NCI-H1930 (cell line): Measurements from ENCODE around the gene MTMR3.

Experiments
- DNase-seq, 2 experiments: peaks; one replicate each; lab custom pipeline; 2025; lab: John Stamatoyannopoulos, UW

MTMR3 gene

DNA sequence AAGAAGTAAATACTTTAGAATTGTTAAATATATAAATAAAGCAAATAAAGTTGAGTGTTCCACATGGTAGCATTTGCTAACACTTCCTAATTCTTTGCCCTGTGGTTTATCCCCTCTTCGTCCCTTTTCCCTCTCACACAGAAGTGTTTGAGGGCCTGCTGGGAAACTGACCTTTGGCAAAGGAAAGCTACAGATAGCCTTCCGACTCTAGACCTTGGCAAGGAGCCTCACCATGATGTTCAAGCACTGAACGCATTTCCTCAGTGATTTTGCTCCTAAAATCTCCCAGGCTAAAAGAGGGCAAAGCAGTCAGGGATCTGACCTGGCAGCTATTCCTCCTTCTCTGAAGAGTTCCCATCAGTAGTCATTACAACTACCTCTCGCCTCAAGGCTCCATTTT, 144.8 kb downstream of the MTMR3 start:
- DNase-seq, result no peak

DNA sequence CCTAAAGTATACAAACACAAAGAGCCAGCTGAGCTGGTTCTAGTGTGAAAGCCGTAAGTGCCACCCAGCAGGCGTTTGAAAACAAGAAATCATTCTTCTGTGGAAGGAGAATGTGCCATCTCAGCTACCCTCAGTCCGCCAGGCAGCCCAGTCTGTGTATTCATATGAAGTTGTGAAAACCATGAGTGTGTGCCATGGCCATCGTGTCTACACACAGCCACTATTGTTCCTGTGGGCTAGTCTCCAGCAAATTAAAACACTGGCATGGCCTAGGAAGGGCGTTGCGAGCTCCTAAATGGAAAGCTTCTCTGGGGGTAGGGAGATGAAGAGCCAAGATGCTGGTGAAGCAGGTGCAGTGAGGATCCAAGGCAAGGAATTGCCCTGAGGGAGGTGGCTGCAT, 145.8 kb downstream of the MTMR3 start:
- DNase-seq, result no peak

DNA sequence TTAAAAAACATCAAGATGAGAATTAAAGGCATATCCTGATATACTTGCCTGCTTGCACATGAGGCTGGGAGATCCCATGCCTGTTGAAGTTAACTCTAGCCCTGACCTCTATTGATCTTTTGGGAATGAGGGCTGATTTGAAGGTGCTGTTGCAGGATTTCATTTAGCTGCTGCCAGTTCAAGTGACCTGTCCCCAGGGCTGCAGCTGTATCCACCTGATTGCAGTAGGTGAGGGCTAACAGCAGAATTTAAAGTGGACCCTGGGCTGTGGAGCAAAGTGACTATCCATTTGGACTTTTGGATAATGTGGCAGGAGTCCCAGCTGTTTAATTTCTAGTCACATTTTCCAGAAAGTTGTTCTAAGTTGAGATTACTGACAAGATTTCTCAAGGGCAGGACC, 146.5 kb downstream of the MTMR3 start:
- DNase-seq, result no peak

DNA sequence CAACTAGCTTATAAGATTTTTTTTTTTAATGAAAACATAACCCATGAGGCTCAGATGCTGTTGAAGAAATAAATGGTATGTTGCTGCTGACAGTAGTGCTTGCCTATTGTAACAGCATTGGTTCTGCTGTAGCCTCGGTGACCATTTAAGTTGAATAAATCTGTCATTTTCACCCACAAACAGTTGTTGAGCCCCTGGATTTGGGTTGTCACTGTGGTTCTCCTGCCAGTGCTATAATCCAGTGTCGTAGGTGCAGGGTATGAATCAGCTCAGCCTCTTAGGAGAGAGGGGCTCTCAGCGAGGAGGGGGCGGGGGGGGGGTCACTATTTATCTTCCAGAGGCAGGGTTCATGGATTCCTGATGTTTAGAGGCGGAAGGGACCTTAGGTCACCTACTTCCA, 147.4 kb downstream of the MTMR3 start:
- no peak for DNase-seq

DNA sequence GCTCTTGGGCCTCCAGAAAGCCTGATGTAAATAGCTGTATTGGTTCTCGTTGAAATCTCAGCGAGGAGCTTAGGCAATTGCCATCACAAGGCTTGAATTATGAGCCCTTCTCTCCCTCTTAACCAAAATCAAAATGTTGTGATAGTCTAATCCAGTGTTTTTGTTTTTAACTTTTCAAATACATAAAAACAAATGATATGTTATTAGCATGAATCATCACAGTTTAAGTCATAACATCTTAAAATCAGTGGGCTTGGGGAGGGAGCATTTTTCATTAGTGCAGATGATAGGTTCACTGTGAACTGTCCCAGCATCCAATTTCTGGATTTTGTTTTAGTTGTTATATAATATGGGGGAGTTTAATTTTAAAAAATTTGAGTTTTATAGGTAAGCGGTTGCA, 148.4 kb downstream of the MTMR3 start:
- no peak for DNase-seq

DNA sequence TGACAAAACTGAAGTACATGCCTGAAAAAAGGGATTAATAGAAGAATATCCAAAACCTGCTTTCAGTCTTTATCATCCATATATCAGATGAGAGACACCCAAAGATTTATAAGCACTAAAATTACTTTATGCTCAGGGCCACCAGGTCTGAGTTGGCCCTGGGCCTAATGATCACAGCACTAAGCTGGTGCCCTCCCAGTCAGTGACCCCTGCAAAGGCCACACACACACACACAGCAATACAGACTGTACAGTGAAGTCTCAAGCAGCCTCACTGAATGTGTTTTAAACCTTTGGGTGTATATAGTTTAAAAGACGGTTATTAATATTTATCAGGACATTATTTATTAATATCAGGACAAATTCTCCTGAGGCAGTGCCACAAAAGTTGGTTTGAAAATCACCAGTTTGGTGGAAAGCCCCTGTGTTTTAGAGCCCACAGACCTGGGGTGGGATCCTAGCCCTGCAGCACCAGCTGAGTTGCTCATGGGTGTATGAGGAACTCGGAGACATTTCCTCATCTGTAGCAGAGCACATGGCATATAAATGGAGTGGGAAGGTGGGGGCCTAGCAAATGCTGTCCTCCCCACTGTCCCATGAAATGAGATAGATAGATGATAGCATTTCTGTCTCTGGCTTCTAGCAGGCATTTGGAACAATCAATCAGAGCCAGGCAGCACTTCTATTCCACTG, 148.9 kb downstream of the MTMR3 start:
- DNase-seq, result no peak

DNA sequence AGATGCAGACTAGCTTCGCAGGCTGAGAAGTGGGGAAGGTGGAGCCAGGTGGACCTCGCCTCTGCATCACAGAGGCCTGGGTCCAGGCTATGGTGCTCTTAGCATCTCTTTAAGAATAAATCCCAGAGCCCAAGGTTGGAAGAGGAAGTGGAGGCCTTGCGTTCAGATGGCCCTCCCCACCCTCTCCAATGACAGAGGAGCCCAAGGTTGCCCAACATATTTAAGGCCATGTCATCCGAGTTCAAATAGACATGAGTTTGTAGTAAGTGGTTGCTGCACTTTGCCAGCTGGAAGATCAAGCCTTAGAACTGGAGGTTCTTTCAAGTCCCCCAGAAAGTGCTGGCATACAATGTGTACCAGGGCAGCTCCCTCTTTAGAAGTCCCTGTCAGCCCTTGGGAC, 150.2 kb downstream of the MTMR3 start:
- DNase-seq, result no peak

DNA sequence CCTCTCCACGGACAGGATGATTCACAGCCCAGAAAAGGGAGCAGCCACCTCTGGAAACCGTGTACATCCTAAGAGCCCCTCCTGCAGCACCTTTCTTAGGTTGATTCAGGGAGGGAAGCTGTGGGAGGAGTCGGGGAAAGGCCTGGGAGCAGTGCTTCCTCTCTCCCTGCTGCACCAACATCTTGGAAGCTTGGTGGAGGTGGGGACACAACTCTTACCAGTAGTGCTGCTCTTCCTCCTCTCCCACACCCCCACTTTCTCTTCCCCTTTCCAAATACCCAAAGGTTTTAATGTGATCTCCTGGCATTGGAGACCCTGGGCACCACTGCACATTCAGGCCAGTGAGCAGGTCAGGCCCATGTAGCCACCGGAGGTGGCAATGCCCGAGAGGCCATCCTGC, 150.9 kb downstream of the MTMR3 start:
- DNase-seq, result no peak

DNA sequence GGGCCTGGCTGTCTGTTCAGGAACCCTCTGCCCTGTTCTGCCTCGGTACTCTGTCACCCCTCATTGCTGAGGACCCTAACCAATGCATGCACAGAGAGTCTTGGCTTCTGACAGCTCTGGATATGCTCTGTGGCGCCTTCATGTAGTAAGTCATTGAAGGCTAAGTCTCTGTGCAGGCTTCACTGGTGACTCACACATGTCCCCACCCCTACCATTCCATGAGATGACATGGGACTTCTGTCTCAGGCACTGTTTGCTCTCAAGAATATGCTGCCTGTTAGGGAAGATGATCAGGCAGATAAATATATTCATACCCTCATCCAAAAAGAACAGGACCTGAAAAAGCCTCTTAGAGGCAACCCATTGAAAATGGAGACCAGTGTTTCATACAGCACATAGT, 153.7 kb downstream of the MTMR3 start:
- DNase-seq, result no peak

DNA sequence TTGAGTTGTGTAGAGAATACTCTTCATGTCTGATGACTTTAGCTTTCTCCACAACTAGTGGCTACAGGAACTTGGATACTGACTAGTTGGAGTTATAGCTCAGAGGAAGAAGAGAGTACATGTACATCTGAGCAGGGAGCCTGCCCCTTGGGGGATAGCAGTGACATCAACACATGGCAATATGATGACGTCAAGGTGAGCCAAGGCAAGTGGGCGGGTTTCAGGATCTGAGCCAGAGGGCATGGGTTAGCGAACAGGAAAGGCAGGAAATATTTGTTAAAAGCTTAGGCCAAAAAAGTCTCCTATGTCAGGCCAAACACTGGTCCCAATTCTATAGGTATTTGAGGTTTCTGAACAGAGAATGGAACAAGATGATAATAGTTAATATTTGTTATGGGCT, 155.2 kb downstream of the MTMR3 start:
- DNase-seq, result no peak

DNA sequence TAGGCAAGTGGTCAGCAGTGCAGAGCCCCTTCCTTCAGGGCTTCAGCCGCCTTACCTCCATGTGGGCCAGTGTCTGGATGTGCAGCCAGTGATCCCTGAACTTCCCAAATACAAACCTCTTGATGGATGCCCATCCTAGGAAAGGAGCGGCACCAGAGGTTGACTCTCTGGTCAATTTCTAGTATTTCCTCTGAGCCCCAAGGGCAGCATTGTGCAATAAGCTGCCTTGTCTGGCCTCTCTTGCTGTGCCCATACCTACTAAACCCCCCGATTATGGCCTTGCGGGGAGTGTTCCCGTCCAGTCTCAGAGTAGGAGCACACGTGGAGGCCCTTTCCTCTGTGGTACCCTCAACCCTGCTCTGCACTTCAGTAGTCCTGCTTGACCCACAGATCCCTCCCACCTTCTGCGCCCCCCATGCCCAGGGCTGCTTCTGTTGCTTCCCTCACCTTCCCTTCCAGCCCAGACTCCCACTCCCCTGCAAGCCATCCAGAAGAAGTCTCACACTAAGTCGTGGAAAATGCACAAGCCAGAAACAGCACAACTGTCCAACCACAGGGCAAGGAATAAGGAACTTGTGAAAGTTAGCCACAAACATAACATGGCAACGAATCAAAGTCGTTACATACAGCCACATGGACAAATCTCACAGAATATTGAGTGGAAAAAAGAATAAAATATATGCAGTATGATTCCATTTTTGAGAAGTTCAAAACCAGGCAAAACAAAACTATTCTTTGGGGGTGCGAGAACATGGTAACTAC, 157.7 kb downstream of the MTMR3 start:
- no peak for DNase-seq

DNA sequence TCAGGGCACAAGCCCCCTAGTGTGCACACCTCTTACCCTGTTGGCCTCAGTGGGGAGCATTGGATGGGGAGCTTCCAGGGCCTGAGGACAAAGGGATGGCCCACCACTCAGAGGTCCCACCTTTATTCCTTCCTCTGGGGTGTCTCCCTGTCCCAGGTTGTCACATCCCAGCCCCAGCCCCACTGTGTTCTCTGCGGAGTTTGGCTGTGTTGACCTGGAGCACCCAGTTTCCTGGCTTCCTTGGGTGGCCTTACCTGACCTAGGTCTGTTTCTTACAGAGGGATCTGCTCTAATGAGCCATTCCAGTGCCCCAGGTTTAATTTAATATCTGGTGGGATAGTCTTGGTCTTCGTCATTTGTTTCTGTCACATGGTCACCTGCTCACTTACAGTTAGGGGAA, 158.5 kb downstream of the MTMR3 start:
- no peak for DNase-seq

DNA sequence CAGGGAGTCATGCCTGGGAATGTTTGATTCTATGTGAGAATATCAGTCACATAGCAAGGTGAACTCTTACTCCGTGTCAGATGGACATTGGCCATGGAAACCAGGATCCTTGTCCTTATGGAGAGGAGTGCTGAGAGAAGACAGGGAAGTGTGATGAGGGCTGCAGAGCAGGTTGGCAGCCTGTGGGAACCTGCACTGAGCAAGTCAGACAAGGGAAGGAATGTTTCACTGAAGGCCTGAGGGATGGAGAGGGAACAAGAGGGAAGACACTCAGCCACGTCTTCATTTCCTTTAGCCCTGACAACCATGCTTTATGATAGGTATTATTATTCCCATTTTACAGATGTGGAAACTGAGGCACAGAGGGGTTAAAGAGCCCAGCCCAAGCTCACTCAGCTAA, 158.9 kb downstream of the MTMR3 start:
- DNase-seq, result no peak

DNA sequence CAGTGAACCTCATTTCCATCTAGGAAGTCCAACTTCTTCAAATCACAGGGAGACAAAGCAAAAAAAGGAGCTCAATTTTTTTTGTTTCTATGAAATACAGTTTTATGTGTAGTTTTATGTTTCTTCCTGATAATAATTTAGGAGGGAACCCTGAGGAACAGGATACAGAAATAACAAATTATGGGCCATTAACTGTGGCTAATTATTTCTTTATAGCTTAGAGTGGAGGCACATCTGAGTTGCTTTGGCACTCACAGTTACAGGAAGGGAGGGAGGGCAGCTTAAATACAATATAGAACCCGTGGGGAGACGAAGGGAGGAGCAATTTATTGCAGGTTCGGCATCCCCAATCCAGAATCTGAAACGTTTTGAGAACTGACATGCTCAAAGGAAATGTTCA, 160.2 kb downstream of the MTMR3 start:
- no peak for DNase-seq

DNA sequence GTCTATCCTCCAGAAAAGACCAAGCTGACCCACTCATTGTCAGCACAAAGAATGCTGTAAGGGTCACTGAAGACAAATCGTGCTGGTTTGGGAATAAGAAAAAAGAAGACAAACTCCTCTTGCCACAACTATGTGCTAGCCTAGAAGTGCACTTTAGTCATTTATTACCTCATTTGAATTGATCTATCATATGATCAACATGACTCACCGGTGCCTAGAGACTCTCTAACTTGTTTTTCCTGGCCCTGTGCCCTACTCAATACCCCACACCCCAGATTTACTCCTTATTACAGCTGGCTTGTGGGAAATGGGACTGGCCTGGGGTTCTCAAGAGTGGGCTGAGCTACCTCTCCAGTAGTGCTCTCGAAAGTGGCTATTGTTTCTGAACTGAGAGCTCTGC, 161.4 kb downstream of the MTMR3 start:
- DNase-seq, result no peak

DNA sequence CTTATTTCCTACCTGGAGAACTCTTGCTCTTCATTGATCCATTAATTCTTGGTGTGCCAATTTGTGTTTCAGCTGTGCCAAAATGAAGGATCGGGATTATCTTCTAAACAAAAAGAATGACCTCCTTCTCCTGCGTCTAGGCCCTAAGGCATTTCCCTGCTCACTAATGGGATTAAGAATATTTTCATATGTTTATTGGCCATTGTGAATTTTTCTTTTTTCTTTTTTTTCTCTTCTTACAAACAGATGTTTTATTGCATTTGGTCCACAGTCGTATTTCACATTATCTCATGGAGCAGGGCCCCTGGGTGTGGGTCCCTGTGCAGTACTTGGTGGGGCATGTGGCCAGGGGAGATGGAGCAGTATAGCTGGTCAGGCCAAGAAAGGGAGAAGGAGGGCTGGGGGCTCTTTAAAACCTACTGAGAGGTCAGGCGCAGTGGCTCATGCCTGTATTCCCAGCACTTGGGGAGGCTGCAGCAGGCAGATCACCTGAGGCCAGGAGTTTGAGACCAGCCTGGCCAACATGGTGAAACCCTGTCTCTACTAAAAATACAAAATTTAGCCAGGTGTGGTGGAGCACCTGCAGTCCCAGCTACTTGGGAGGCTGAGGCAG, 162.0 kb downstream of the MTMR3 start:
- no peak for DNase-seq

DNA sequence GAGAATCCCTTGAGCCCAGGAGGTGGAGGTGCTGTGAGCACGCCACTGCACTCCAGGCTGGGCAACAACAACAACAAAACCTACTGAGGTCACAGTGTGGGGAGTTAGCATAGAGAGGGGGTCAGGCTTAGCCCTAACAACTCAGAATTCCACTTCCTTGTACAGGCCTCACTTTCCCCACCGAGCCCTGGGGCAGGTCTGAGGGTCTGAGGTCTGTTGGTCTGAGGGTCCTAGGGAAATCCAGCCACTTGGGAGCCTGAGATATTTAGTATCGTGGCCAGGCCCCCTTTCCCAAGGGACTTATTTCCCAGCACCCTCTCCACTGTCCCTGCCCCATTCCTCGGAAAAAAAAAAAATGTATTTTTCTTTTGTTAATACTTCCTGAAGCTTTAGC, 162.5 kb downstream of the MTMR3 start:
- DNase-seq, result no peak

DNA sequence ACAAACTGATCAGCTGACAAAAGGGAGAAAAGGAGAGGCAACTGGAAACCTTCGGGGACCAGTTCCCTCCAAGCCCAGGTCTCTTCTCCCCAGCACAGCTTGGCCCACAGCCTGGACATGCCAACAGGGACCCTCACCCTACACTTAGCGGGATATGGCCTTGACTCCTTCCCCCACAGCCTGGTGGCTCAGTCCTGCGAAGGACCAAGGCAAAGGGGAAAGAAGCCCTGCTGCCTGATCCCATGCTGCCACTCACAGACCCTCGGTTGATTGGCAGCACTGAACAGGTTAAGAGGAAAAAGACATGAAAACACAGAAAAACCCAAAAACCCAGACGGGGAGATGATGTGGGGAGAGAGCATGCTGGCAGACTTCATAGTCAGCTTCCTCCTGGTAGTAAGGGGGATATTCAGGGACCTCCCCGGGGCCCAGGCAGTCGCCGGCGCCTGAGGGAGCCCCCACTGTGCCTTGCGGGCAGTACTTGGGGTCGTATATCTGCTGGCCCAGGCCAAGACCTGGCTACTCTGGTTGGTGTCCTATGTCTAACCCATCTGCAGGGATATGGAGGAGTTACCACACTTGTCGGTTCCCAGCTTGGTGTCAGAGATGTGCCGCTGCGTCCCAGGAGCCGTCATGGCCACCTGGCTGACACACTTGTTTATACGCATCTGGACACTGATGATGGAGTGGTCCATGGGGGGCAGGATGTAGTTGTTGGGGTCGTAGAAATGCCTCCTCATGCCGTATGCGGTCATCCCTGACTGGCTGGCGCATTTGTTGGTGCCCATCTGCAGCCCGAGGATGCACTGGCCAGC, 163.1 kb downstream of the MTMR3 start:
- DNase-seq, result no peak

DNA sequence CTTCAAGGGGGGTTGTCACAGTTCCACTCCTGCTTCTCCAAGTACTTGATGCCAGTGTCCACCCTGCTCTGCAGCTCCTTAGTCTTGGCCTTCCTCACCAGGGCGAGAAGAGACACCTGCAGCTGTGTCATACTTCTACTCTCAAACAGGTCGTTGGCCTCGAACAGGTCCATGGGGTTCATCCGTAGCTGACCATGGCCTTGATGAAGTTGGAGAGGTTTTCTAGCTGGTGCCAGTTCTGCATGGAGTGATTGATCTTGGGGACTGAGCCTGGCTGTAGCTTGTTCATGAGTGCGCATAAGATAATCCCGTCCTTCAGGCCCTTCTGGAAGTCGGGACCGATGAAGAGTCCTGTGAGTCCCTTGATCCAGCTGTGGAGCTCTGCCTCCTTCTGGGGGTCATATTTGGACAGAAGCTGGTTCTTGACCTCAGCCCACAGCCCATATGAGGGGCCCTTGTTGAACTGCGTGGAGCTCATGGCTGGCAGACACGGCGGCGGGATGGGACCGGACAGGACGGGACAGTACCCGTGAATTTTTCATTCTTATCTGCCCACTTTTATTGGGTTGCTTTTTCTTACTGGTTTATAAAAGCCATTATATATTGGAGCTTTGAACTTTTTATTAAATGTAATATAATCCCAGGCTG, 163.9 kb downstream of the MTMR3 start:
- no peak for DNase-seq

DNA sequence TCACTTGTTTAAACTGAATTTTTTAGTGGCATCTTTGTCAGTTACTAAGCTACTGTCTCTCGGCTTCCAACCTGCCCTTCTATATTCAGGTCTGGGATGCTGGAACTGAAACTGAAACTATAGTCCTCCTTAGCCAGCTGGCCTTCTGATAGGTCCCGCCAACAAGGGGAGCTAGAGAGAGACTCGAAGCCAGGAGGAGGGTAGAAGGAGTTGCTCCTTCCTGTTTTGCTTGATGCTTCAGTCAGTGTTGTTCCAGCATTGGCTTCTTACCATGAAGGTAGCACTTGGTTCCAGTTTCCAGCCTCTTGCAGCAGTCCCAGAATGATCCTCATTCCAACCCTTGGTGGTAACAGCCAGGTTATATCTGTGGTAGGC, 164.4 kb downstream of the MTMR3 start:
- no peak for DNase-seq

DNA sequence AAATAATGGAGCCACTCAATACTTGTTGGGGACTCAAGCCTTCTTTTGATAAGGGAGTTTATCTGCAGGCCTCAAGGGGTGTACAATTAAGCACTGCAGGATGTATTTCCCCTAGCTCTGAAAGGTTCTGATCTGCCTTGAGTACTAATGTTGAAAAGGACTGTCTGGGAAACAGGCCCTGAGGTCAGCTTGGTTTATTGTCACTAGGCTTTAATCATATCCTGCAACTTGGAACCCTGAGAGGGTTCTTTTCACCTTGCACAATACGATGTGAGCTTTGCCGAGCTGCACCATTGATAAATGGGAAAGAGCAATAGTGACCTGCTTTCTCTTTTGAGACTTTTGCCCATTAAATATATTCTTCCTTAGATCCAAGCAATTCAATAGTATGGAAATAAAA, 165.7 kb downstream of the MTMR3 start:
- DNase-seq, result no peak

DNA sequence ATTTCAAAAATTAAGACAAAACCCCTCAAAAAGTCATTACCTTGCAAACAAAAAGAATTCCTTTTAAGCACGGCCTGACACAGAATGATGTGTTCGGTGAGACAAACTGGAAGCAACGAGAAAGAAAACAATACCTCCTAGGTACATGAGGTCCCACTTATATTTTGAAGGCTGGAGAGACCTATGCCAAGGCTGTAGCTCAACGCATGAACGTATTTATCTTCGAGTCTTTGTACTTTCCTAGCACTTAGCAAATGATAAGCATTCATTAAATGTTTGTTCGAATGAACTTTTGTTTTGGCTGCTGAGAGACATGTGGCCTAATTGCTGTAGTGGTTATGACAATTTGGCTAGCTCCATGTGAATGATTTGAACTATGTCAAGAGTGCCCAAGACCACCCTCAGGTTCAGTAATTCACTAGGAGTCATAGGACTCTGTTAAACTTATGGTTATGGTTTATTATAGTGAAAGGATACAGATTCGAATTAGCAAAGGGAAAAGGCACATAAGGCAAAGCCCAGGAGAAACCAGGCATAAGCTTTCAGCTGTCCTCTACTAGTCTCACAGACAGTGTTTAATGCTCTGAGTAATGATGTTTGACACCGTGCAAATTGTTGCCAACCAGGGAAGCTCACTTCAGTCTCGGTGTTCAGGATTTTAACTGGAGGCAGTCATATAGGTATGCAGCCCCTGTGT, 171.2 kb downstream of the MTMR3 start:
- DNase-seq, result no peak
